HepG2 (cell line): Measurements from ENCODE around the gene INHBC. TPM values are rescaled to one million over a fixed set of nuclear protein-coding genes. Genes with fewer than 3 reads are reported as not detected.

ENCODE experiments used
- CHD2 ChIP-seq: IDR thresholded peaks from 2 replicates; pipeline ENCODE4 v1.6.1; 2011; ENCODE audit warnings: low read depth, low read length, improper control_type of control experiment
- NR2F6 ChIP-seq, 2 experiments: IDR thresholded peaks; 2 replicates each; pipeline ENCODE4 v1.6.1; 2016; ENCODE audit warnings: antibody characterized with exemption in 1 of 2, mild to moderate bottlenecking in 1 of 2
- POGK ChIP-seq: sonication (generic); formaldehyde crosslinking; conservative IDR thresholded peaks from 2 replicates; pipeline ENCODE4 v1.8.0; 2022; ENCODE audit warnings: mild to moderate bottlenecking, moderate library complexity, missing genetic modification reagents
- POLR2AphosphoS5 ChIP-seq: IDR thresholded peaks from 2 replicates; pipeline ENCODE4 v1.6.1; 2012; ENCODE audit warnings: low read depth, low read length
- SOX6 ChIP-seq, 2 experiments: fragments of 450-650 bp in 1 of 2; sonication (generic) in 1 of 2; formaldehyde crosslinking in 1 of 2; IDR thresholded peaks; 2 replicates each; pipeline versions ENCODE4 v1.4.0 to v1.6.1; 2017 to 2020; ENCODE audit warnings: antibody characterized with exemption in 1 of 2, mild to moderate bottlenecking in 1 of 2, missing genetic modification reagents in 1 of 2
- SSRP1 ChIP-seq: IDR thresholded peaks from 2 replicates; pipeline ENCODE4 v1.6.1; 2016; ENCODE audit warnings: control low read depth
- TAF15 ChIP-seq: fragments of 200-400 bp; formaldehyde crosslinking; IDR thresholded peaks from one replicate; pipeline ENCODE4 v1.6.1; 2018; ENCODE audit warnings: mild to moderate bottlenecking, low read depth, low read length; ENCODE audit not compliant: poor library complexity, severe bottlenecking
- ZBTB44 ChIP-seq: sonication (generic); formaldehyde crosslinking; IDR thresholded peaks from 2 replicates; pipeline ENCODE4 v1.4.0; 2020; ENCODE audit warnings: missing genetic modification reagents
- ZNF350 ChIP-seq: sonication (generic); formaldehyde crosslinking; IDR thresholded peaks from 2 replicates; pipeline ENCODE4 v1.4.0; 2020; ENCODE audit warnings: mild to moderate bottlenecking, low read depth, missing genetic modification reagents, borderline replicate concordance
- ZNF432 ChIP-seq: sonication (generic); formaldehyde crosslinking; IDR thresholded peaks from 2 replicates; pipeline ENCODE4 v1.5.0; 2020; ENCODE audit warnings: missing genetic modification reagents, mild to moderate bottlenecking, borderline replicate concordance
- ZNF460 ChIP-seq: sonication (generic); formaldehyde crosslinking; IDR thresholded peaks from 2 replicates; pipeline ENCODE4 v1.5.1; 2020; ENCODE audit warnings: missing genetic modification reagents, mild to moderate bottlenecking, borderline replicate concordance
- ZNF589 ChIP-seq: sonication (generic); formaldehyde crosslinking; conservative IDR thresholded peaks from 2 replicates; pipeline ENCODE4 v1.8.0; 2022; ENCODE audit warnings: mild to moderate bottlenecking, moderate library complexity, missing genetic modification reagents
- ZNF605 ChIP-seq: sonication (generic); formaldehyde crosslinking; IDR thresholded peaks from 2 replicates; pipeline ENCODE4 v1.8.0; 2022; ENCODE audit warnings: mild to moderate bottlenecking, missing genetic modification reagents
- ZNF740 ChIP-seq: sonication (generic); formaldehyde crosslinking; IDR thresholded peaks from 2 replicates; pipeline ENCODE4 v1.4.0; 2020; ENCODE audit warnings: missing genetic modification reagents
- ZSCAN12 ChIP-seq: sonication (generic); formaldehyde crosslinking; IDR thresholded peaks from 2 replicates; pipeline ENCODE4 v1.9.0; 2021; ENCODE audit warnings: mild to moderate bottlenecking, missing genetic modification reagents
- polyA plus RNA-seq, 8 experiments: library from polyadenylated mRNA; depleted of rRNA in 3 of 8; stranded (reverse) in 7 of 8; unstranded in 1 of 8; fragments of >200 nt; fragmentation: Illumina TruSeq in 4 of 8; extraction: Trizol in 4 of 8; gene quantifications; 2 replicates each; pipeline versions ENCODE4 v1.2.1 to v1.2.3, GENCODE V29; 2011 to 2016; ENCODE audit warnings: low read depth in 4 of 8, missing spikeins in 1 of 8, mixed read lengths in 1 of 8; ENCODE audit not compliant: insufficient read depth in 1 of 8
- total RNA-seq, 5 experiments: library from RNA; depleted of rRNA; stranded (reverse); fragments of >200 nt; fragmentation: Illumina TruSeq; extraction: Trizol; gene quantifications; 2 replicates each; pipeline ENCODE4 v1.2.3, GENCODE V29; 2016; ENCODE audit warnings: low read depth in 1 of 5
- TF ChIP-seq, protein P1 (sequence below): sonication (generic); formaldehyde crosslinking; IDR thresholded peaks from 2 replicates; pipeline ENCODE4 v1.4.0; 2020; ENCODE audit warnings: mild to moderate bottlenecking, missing genetic modification reagents, borderline replicate concordance
- TF ChIP-seq, protein P2 (sequence below): sonication (generic); formaldehyde crosslinking; IDR thresholded peaks from 2 replicates; pipeline ENCODE4 v1.8.1; 2023; ENCODE audit warnings: mild to moderate bottlenecking, missing genetic modification reagents

INHBC gene
- total and polyA plus RNA-seq, 2 of the 13 experiments (the other 11 are each of a cell fraction or from before 2014, with no cell fraction given) = 1.8 to 13.8 TPM

DNA sequence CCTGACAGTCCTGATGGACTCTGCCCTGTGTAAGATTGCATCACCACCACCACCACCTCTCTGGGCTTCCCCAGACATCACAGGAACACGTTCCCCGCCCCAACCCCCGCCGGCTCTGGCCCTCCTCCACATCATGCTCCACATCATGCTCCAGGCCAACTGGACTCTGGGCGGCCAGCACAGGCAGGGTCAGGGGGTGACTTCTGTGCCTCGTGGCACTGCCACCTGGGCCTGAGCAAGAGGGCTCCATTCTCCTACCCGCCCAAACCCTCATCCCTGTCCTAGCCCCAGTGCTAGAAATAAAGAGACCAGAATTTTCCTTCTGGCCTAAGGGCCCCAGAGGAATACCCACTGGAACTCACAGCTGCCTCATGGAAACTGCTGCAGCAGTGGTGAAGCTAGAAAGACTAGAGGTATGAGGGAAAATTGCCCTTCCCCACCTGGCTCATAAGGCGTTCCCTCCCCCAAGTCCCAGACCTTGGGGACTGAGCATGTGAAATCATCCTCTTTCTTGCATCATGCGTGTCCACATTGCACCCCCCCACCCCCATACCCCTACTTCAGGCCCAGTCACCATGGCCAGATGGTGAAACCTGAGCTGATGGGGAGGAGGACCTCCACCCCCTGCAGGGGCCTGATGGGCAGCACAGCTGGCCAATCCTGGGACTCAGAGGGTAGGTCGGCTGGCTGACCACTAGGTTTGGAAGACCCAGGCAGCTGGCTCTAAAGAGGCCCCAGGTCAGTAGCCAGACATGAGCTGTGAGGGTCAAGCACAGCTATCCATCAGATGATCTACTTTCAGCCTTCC, 20.2 kb downstream of the INHBC start, which contains the start of gene INHBE (continued):
- peak; percentile 86 for TF ChIP-seq NR2F6 (IDR thresholded peaks at IDR 0.05)
- TF ChIP-seq NR2F6 (CRISPR knock-in tag; IDR thresholded peaks at IDR 0.05) = peak; percentile 95
- no peak for TF ChIP-seq ZNF460 (CRISPR knock-in tag)
- TF ChIP-seq SSRP1 (CRISPR knock-in tag) = peak; percentile 94; the same call in 1 of the 2 replicates
- peak; percentile 86 for TF ChIP-seq POGK (CRISPR knock-in tag)
- no peak for TF ChIP-seq SOX6 (IDR thresholded peaks at IDR 0.05)
- TF ChIP-seq SOX6 (CRISPR knock-in tag; IDR thresholded peaks at IDR 0.05) = peak; percentile 80
- no peak for TF ChIP-seq TAF15
- TF ChIP-seq, protein P1, sequence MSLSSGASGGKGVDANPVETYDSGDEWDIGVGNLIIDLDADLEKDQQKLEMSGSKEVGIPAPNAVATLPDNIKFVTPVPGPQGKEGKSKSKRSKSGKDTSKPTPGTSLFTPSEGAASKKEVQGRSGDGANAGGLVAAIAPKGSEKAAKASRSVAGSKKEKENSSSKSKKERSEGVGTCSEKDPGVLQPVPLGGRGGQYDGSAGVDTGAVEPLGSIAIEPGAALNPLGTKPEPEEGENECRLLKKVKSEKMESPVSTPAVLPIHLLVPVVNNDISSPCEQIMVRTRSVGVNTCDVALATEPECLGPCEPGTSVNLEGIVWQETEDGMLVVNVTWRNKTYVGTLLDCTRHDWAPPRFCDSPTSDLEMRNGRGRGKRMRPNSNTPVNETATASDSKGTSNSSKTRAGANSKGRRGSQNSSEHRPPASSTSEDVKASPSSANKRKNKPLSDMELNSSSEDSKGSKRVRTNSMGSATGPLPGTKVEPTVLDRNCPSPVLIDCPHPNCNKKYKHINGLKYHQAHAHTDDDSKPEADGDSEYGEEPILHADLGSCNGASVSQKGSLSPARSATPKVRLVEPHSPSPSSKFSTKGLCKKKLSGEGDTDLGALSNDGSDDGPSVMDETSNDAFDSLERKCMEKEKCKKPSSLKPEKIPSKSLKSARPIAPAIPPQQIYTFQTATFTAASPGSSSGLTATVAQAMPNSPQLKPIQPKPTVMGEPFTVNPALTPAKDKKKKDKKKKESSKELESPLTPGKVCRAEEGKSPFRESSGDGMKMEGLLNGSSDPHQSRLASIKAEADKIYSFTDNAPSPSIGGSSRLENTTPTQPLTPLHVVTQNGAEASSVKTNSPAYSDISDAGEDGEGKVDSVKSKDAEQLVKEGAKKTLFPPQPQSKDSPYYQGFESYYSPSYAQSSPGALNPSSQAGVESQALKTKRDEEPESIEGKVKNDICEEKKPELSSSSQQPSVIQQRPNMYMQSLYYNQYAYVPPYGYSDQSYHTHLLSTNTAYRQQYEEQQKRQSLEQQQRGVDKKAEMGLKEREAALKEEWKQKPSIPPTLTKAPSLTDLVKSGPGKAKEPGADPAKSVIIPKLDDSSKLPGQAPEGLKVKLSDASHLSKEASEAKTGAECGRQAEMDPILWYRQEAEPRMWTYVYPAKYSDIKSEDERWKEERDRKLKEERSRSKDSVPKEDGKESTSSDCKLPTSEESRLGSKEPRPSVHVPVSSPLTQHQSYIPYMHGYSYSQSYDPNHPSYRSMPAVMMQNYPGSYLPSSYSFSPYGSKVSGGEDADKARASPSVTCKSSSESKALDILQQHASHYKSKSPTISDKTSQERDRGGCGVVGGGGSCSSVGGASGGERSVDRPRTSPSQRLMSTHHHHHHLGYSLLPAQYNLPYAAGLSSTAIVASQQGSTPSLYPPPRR (CRISPR knock-in tag) = peak; percentile 79
- no peak for TF ChIP-seq ZBTB44 (CRISPR knock-in tag)
- TF ChIP-seq ZNF740 (CRISPR knock-in tag) = peak; percentile 95
- peak; percentile 74; the same call in 1 of the 2 replicates for TF ChIP-seq ZNF589 (CRISPR knock-in tag)
- no peak for TF ChIP-seq ZSCAN12 (CRISPR knock-in tag)
- peak; percentile 71; the same call in 1 of the 2 replicates for TF ChIP-seq ZNF605 (CRISPR knock-in tag)
- TF ChIP-seq, protein P2, sequence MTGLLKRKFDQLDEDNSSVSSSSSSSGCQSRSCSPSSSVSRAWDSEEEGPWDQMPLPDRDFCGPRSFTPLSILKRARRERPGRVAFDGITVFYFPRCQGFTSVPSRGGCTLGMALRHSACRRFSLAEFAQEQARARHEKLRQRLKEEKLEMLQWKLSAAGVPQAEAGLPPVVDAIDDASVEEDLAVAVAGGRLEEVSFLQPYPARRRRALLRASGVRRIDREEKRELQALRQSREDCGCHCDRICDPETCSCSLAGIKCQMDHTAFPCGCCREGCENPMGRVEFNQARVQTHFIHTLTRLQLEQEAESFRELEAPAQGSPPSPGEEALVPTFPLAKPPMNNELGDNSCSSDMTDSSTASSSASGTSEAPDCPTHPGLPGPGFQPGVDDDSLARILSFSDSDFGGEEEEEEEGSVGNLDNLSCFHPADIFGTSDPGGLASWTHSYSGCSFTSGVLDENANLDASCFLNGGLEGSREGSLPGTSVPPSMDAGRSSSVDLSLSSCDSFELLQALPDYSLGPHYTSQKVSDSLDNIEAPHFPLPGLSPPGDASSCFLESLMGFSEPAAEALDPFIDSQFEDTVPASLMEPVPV (CRISPR knock-in tag) = peak; percentile 87
- TF ChIP-seq ZNF350 (CRISPR knock-in tag) = peak; percentile 87
- peak; percentile 80 for TF ChIP-seq POLR2AphosphoS5
- 0 out of 2 replicates have a peak, but pooled peaks have one; percentile 45 for TF ChIP-seq CHD2
- no peak for TF ChIP-seq ZNF432 (CRISPR knock-in tag)
